CD14-positive monocyte (primary cell): Measurements from ENCODE around the gene ZNF362. TPM values are rescaled to one million over a fixed set of nuclear protein-coding genes. Genes with fewer than 3 reads are reported as not detected.
A peak's percentile ranks its signal among the peaks of the same experiment; 100 is the strongest.

Experiments
- DNase-seq, 3 donors: peaks; one replicate each; pipeline ENCODE4 v3.0.0-alpha.2; 2011 to 2022
- H2AFZ ChIP-seq: 2 replicates; pipeline ENCODE4 v1.6.0; 2012; ENCODE audit warnings: mild to moderate bottlenecking, low read depth, low read length, inconsistent platforms; ENCODE audit not compliant: insufficient read depth, poor library complexity, severe bottlenecking
- H3K27ac ChIP-seq, 2 donors: 1 replicate in 1 of 2; 2 replicates in 1 of 2; pipeline ENCODE4 v1.5.1; 2012 to 2013; ENCODE audit warnings: low read length in 2 of 2, control low read depth in 1 of 2, inconsistent platforms in 1 of 2, low read depth in 1 of 2, mild to moderate bottlenecking in 1 of 2
- H3K27me3 ChIP-seq, 2 donors: one replicate each; pipeline versions ENCODE4 v1.6.0 to v1.6.1; 2011 to 2013; ENCODE audit warnings: low read length in 2 of 2; ENCODE audit not compliant: control insufficient read depth in 2 of 2, insufficient read depth in 2 of 2
- H3K36me3 ChIP-seq, 2 donors: replicated peaks in 1 of 2; 1 replicate in 1 of 2; 2 replicates in 1 of 2; pipeline versions ENCODE4 v1.5.1 to v1.6.1; 2012 to 2013; ENCODE audit warnings: low read length in 2 of 2, control low read depth in 1 of 2, inconsistent platforms in 1 of 2, mild to moderate bottlenecking in 1 of 2; ENCODE audit not compliant: insufficient read depth in 2 of 2, control insufficient read depth in 1 of 2
- H3K4me1 ChIP-seq, 2 donors: 1 replicate in 1 of 2; 2 replicates in 1 of 2; pipeline versions ENCODE4 v1.5.1 to v1.6.1; 2012 to 2013; ENCODE audit warnings: low read length in 2 of 2, control low read depth in 1 of 2, inconsistent platforms in 1 of 2, mild to moderate bottlenecking in 1 of 2, moderate library complexity in 1 of 2; ENCODE audit not compliant: insufficient read depth in 2 of 2, control insufficient read depth in 1 of 2
- H3K4me2 ChIP-seq: replicated peaks from 2 replicates; pipeline ENCODE3; 2012; ENCODE audit warnings: low read length, moderate library complexity, mild to moderate bottlenecking; ENCODE audit not compliant: poor library complexity, severe bottlenecking; ENCODE audit errors: extremely low read depth
- H3K4me3 ChIP-seq, 3 experiments: fragments of 200-600 bp in 1 of 3; sonication (generic) in 1 of 3; replicated peaks in 1 of 3; 1 replicate in 2 of 3; 2 replicates in 1 of 3; pipeline ENCODE4 v1.5.1; 2011 to 2013; ENCODE audit warnings: low read length in 3 of 3, mild to moderate bottlenecking in 3 of 3, control low read depth in 2 of 3, low read depth in 2 of 3, inconsistent platforms in 1 of 3, moderate library complexity in 1 of 3
- H3K79me2 ChIP-seq: 2 replicates; pipeline ENCODE4 v1.6.0; 2012; ENCODE audit warnings: mild to moderate bottlenecking, control low read depth, inconsistent platforms, low read length, moderate library complexity; ENCODE audit not compliant: insufficient read depth
- H3K9ac ChIP-seq: 2 replicates; pipeline ENCODE4 v1.6.0; 2017; ENCODE audit warnings: low read length, mild to moderate bottlenecking; ENCODE audit not compliant: insufficient read depth, poor library complexity, severe bottlenecking
- H3K9me3 ChIP-seq, 2 donors: replicated peaks in 1 of 2; 1 replicate in 1 of 2; 2 replicates in 1 of 2; pipeline versions ENCODE4 v1.5.1 to v1.6.1; 2012 to 2013; ENCODE audit warnings: low read length in 2 of 2, control low read depth in 1 of 2; ENCODE audit not compliant: control insufficient read depth in 1 of 2, insufficient read depth in 1 of 2
- H4K20me1 ChIP-seq: 2 replicates; pipeline ENCODE4 v1.6.0; 2012; ENCODE audit warnings: mild to moderate bottlenecking, low read length, control low read depth, moderate library complexity; ENCODE audit not compliant: insufficient read depth
- H3K27ac Mint-ChIP-seq, 7 donors: one replicate each; pipeline ENCODE4 v1.8.0; 2020; ENCODE audit warnings: mild to moderate bottlenecking in 7 of 7, mixed read lengths in 7 of 7, moderate library complexity in 6 of 7, inconsistent platforms in 2 of 7
- H3K27me3 Mint-ChIP-seq, 3 donors: one replicate each; pipeline ENCODE4 v1.8.0; 2021 to 2022; ENCODE audit warnings: low read depth in 3 of 3, mild to moderate bottlenecking in 3 of 3, mixed read lengths in 3 of 3, moderate library complexity in 3 of 3, inconsistent platforms in 1 of 3
- H3K36me3 Mint-ChIP-seq, 2 donors: one replicate each; pipeline ENCODE4 v1.8.0; 2020; ENCODE audit warnings: mixed read lengths in 2 of 2, inconsistent platforms in 1 of 2, mild to moderate bottlenecking in 1 of 2
- H3K4me1 Mint-ChIP-seq: one replicate; pipeline ENCODE4 v1.8.0; 2020; ENCODE audit warnings: mild to moderate bottlenecking, mixed read lengths
- H3K4me3 Mint-ChIP-seq, 2 donors: one replicate each; pipeline ENCODE4 v1.8.0; 2020; ENCODE audit warnings: mild to moderate bottlenecking in 2 of 2, mixed read lengths in 2 of 2, moderate library complexity in 1 of 2
- H3K9me3 Mint-ChIP-seq, 7 donors: one replicate each; pipeline ENCODE4 v1.8.0; 2020 to 2022; ENCODE audit warnings: mixed read lengths in 7 of 7, mild to moderate bottlenecking in 6 of 7, moderate library complexity in 6 of 7, inconsistent platforms in 2 of 7
- WGBS: methylation state at CpG from one replicate; pipeline ENCODE4 v1.1.5; 2013; ENCODE audit warnings: missing lambda C conversion rate; ENCODE audit not compliant: insufficient coverage; 5-methylcytosine and 5-hydroxymethylcytosine counted together
- intact Hi-C, 2 donors: fragments of 100-400 bp; cut with micrococcal nuclease; formaldehyde crosslinking; loops; one replicate each; pipeline versions ENCODE4 v1.15.0 to v1.15.1; 2023
- polyA plus RNA-seq, 3 donors: library from polyadenylated mRNA; depleted of rRNA in 1 of 3; unstranded in 2 of 3; stranded (reverse) in 1 of 3; fragments of 300-500 nt in 2 of 3; fragments of >200 nt in 1 of 3; fragmentation: Illumina TruSeq in 2 of 3; gene quantifications; 1 replicate in 2 of 3; 2 replicates in 1 of 3; pipeline ENCODE4 v1.2.3, GENCODE V29; 2012 to 2021
- TF ChIP-seq, protein P1 (sequence below): fragments of 200-600 bp; IDR thresholded peaks from one replicate; pipeline ENCODE4 v1.8.0; 2022; ENCODE audit warnings: antibody characterized with exemption, mild to moderate bottlenecking

ZNF362 gene
- polyA plus RNA-seq, 3 donors, result 11.4 to 18.9 (median 13.5) TPM

DNA sequence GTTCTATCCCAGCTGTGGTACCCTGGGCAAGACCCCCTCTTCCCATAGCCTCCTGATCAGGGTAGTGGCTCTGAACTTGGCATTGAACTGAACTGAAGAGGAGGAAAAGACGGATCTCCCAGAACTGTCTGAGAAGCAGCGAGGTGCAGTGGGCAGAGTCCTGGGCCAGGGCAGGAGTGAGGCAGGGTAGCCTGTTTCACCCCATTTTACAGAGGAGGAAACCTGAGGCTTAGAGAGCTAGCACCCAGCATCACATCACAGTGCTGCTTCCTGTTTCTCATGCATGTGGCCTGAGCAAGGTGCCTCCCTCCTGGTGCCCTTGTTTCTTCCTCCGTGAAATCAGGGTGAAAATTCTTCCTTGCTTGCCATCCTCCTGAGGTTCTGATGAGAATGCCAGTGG, 17.1 kb downstream of the ZNF362 start:
- Histone ChIP-seq H3K27ac (no peak overlapping the region), H3K36me3 (peaks cover 28 to 71% of the 10 kb centered on the region in 2 donors), H3K4me1 (no peaks in the 10 kb centered on the region), H4K20me1 (peaks cover 74% of the 10 kb centered on the region), H3K9me3 (no peaks in the 10 kb centered on the region), H2AFZ (no peak overlapping the region), H3K9ac (no peak overlapping the region), H3K27me3 (no peaks in the 10 kb centered on the region), H3K4me3 (no peak overlapping the region), H3K4me2 (no peak overlapping the region), H3K79me2 (peaks cover 2% of the 10 kb centered on the region)
- H3K27ac Mint-ChIP-seq, result peak overlapping the region in 2 of 7 donors; percentile 61 to 71
- H3K9me3 Mint-ChIP-seq, result no peaks in the 10 kb centered on the region
- TF ChIP-seq, protein P1, sequence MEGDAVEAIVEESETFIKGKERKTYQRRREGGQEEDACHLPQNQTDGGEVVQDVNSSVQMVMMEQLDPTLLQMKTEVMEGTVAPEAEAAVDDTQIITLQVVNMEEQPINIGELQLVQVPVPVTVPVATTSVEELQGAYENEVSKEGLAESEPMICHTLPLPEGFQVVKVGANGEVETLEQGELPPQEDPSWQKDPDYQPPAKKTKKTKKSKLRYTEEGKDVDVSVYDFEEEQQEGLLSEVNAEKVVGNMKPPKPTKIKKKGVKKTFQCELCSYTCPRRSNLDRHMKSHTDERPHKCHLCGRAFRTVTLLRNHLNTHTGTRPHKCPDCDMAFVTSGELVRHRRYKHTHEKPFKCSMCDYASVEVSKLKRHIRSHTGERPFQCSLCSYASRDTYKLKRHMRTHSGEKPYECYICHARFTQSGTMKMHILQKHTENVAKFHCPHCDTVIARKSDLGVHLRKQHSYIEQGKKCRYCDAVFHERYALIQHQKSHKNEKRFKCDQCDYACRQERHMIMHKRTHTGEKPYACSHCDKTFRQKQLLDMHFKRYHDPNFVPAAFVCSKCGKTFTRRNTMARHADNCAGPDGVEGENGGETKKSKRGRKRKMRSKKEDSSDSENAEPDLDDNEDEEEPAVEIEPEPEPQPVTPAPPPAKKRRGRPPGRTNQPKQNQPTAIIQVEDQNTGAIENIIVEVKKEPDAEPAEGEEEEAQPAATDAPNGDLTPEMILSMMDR, result no peak
- peaks cover 48 to 67% of the 10 kb centered on the region in 2 donors for H3K36me3 Mint-ChIP-seq
- H3K4me1 Mint-ChIP-seq, result peaks cover 5% of the 10 kb centered on the region
- intact Hi-C loops, result no loop called here
- peaks cover 0 to 1% (median 0%) of the 10 kb centered on the region in 3 donors for H3K27me3 Mint-ChIP-seq
- no peak overlapping the region for H3K4me3 Mint-ChIP-seq
- no CpG with 5 or more reads among the region's 3 CpGs for WGBS
- no peak for DNase-seq

DNA sequence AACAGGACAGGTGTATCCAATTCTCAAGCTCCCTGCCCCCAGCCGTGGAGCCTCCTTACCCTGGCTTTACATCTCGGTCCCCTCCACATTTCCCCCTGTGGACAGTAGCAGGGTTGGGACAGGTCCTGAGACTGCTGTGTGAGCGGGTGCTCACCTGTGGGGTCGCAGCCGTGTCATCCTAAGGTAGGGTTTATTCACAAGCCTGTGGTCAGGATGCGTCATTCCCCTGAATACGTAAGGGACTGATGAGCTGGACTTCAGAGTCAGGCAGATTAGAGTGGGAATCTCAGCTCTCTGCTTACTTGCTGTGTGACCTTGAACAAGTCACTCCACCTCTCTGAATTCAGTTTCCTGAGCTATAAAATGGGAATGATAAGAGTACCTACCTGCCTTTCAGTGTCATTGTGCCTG, 17.7 kb downstream of the ZNF362 start:
- no peaks in the 10 kb centered on the region for H3K9me3 Mint-ChIP-seq
- no peaks in the 10 kb centered on the region for H3K4me1 ChIP-seq
- no peak overlapping the region for H3K9ac ChIP-seq
- no peak overlapping the region for H3K4me2 ChIP-seq
- peaks cover 52 to 71% of the 10 kb centered on the region in 2 donors for H3K36me3 Mint-ChIP-seq
- H3K27me3 Mint-ChIP-seq, result peaks cover 0 to 1% (median 0%) of the 10 kb centered on the region in 3 donors
- intact Hi-C loops, result no loop called here
- H3K36me3 ChIP-seq, result peaks cover 30 to 74% of the 10 kb centered on the region in 2 donors
- peak overlapping the region in 1 of 7 donors; percentile 22 for H3K27ac Mint-ChIP-seq
- no peaks in the 10 kb centered on the region for H3K9me3 ChIP-seq
- WGBS, result 98% methylated on average over 5 of the region's 7 CpGs
- H3K4me1 Mint-ChIP-seq, result peaks cover 4% of the 10 kb centered on the region
- H4K20me1 ChIP-seq, result peaks cover 69% of the 10 kb centered on the region
- H3K4me3 ChIP-seq, result no peak overlapping the region
- TF ChIP-seq, protein P1, result no peak
- no peak overlapping the region for H3K4me3 Mint-ChIP-seq
- no peaks in the 10 kb centered on the region for H3K27me3 ChIP-seq
- H3K27ac ChIP-seq, result no peak overlapping the region
- H2AFZ ChIP-seq, result no peak overlapping the region
- H3K79me2 ChIP-seq, result no peaks in the 10 kb centered on the region
- DNase-seq, result no peak
